SK-N-SH (cell line): ENCODE results near the gene GSTM5. TPM values are rescaled to one million over a fixed set of nuclear protein-coding genes. Genes with fewer than 3 reads are reported as not detected.
"Not testable (repeated sequence)": the region's sequence is repeated elsewhere in the genome, so short reads cannot be mapped to it uniquely, and the experiment has no call there.

Experiments
- CTCF ChIA-PET: fragments of 300-600, 350-600 bp; formaldehyde crosslinking; extraction: SDS; loops from one replicate; lab custom pipeline; 2021; lab: Yijun Ruan, JAX
- POLR2A ChIA-PET: fragments of 350-600 bp; sonication (Branson Sonifier 250); formaldehyde crosslinking; extraction: SDS; loops from one replicate; lab custom pipeline; 2020; ENCODE audit warnings: antibody characterized with exemption, inconsistent platforms; lab: Yijun Ruan, JAX
- DNase-seq: peaks from one replicate; pipeline ENCODE4 v3.0.0; 2012
- H2AFZ ChIP-seq: fragments of 200-600 bp; sonication (generic); 2 replicates; pipeline ENCODE4 v1.8.1; 2016; ENCODE audit warnings: antibody characterized with exemption, mild to moderate bottlenecking, low read depth
- H3F3A ChIP-seq: fragments of 200-600 bp; sonication (generic); replicated peaks from 2 replicates; pipeline ENCODE3; 2016; ENCODE audit warnings: antibody characterized with exemption, mild to moderate bottlenecking; ENCODE audit not compliant: insufficient read depth
- H3K27ac ChIP-seq, 2 experiments: fragments of 200-500 bp in 1 of 2; fragments of 200-600 bp in 1 of 2; sonication (Bioruptor generic) in 1 of 2; sonication (generic), shearing (Covaris generic) in 1 of 2; 2 replicates each; pipeline versions ENCODE4 v1.5.1 to v1.6.1; 2014 to 2016; ENCODE audit warnings: low read depth in 2 of 2, inconsistent platforms in 1 of 2, low read length in 1 of 2, mild to moderate bottlenecking in 1 of 2, mixed read lengths in 1 of 2
- H3K27me3 ChIP-seq: fragments of 200-600 bp; sonication (generic), shearing (Covaris generic); 2 replicates; pipeline ENCODE4 v1.6.1; 2016; ENCODE audit warnings: mixed run types; ENCODE audit not compliant: insufficient read depth
- H3K36me3 ChIP-seq, 2 experiments: fragments of 200-500 bp in 1 of 2; fragments of 200-600 bp in 1 of 2; sonication (Bioruptor generic) in 1 of 2; sonication (generic) in 1 of 2; replicated peaks in 1 of 2; 2 replicates each; pipeline versions ENCODE3 to v1.5.1; 2014 to 2016; ENCODE audit warnings: low read length in 1 of 2, mild to moderate bottlenecking in 1 of 2; ENCODE audit not compliant: insufficient read depth in 2 of 2, control insufficient read depth in 1 of 2
- H3K4me1 ChIP-seq, 2 experiments: fragments of 200-500 bp in 1 of 2; fragments of 200-600 bp in 1 of 2; sonication (Bioruptor generic) in 1 of 2; sonication (generic), shearing (Covaris generic) in 1 of 2; 2 replicates each; pipeline versions ENCODE4 v1.5.1 to v1.6.1; 2014 to 2016; ENCODE audit warnings: low read depth in 1 of 2, low read length in 1 of 2, mixed run types in 1 of 2; ENCODE audit not compliant: insufficient read depth in 2 of 2, control insufficient read depth in 1 of 2
- H3K4me2 ChIP-seq: fragments of 200-600 bp; sonication (generic), shearing (Covaris generic); 2 replicates; pipeline ENCODE4 v1.6.1; 2017; ENCODE audit warnings: mixed run types
- H3K4me3 ChIP-seq, 2 experiments: fragments of 200-500 bp in 1 of 2; fragments of 200-600 bp in 1 of 2; sonication (Bioruptor generic) in 1 of 2; sonication (generic), shearing (Covaris generic) in 1 of 2; 2 replicates each; pipeline versions ENCODE4 v1.5.1 to v1.8.1; 2014 to 2016; ENCODE audit warnings: low read depth in 2 of 2, inconsistent platforms in 1 of 2, low read length in 1 of 2, mild to moderate bottlenecking in 1 of 2, mixed read lengths in 1 of 2, moderate library complexity in 1 of 2
- H3K79me2 ChIP-seq: fragments of 200-600 bp; sonication (generic); 2 replicates; pipeline ENCODE4 v1.8.1; 2017; ENCODE audit warnings: mild to moderate bottlenecking; ENCODE audit not compliant: insufficient read depth
- H3K9ac ChIP-seq: fragments of 200-600 bp; sonication (generic); 2 replicates; pipeline ENCODE4 v1.6.1; 2017; ENCODE audit warnings: mixed run types
- H3K9me2 ChIP-seq: fragments of 200-600 bp; sonication (generic); 2 replicates; pipeline ENCODE4 v1.6.1; 2017; ENCODE audit warnings: mixed run types
- H3K9me3 ChIP-seq: fragments of 200-600 bp; sonication (generic); 2 replicates; pipeline ENCODE4 v1.6.1; 2017; ENCODE audit warnings: mixed run types, mild to moderate bottlenecking, moderate library complexity
- H4K20me1 ChIP-seq: fragments of 200-600 bp; sonication (generic); 2 replicates; pipeline ENCODE4 v1.6.1; 2017; ENCODE audit warnings: mild to moderate bottlenecking, mixed run types; ENCODE audit not compliant: insufficient read depth
- FOSL2 ChIP-seq: IDR thresholded peaks from 2 replicates; pipeline ENCODE4 v1.4.0; 2012; ENCODE audit warnings: low read depth, mild to moderate bottlenecking, moderate library complexity, borderline replicate concordance
- JUND ChIP-seq: IDR thresholded peaks from 2 replicates; pipeline ENCODE4 v1.4.0; 2012
- NRF1 ChIP-seq: IDR thresholded peaks from 2 replicates; pipeline ENCODE4 v1.6.1; 2012; ENCODE audit warnings: low read depth, mild to moderate bottlenecking, low read length
- RXRA ChIP-seq: IDR thresholded peaks from 2 replicates; pipeline ENCODE4 v1.4.0; 2012; ENCODE audit warnings: low read depth, mild to moderate bottlenecking, borderline replicate concordance
- SMC3 ChIP-seq: IDR thresholded peaks from 2 replicates; pipeline ENCODE4 v1.6.1; 2012; ENCODE audit warnings: low read depth, low read length, improper control_type of control experiment
- TAF1 ChIP-seq: IDR thresholded peaks from 2 replicates; pipeline ENCODE4 v1.6.1; 2012; ENCODE audit warnings: low read depth, mild to moderate bottlenecking, low read length, moderate library complexity, borderline replicate concordance
- TCF12 ChIP-seq: IDR thresholded peaks from 2 replicates; pipeline ENCODE4 v1.4.0; 2012
- TEAD4 ChIP-seq: IDR thresholded peaks from 2 replicates; pipeline ENCODE4 v1.4.0; 2012; ENCODE audit warnings: mild to moderate bottlenecking, borderline replicate concordance; ENCODE audit not compliant: insufficient read depth
- WGBS: methylation state at CpG from one replicate; pipeline ENCODE4 v1.1.6; 2017; ENCODE audit warnings: low lambda C conversion rate; 5-methylcytosine and 5-hydroxymethylcytosine counted together
- polyA plus RNA-seq, 3 experiments: library from polyadenylated mRNA; depleted of rRNA; stranded (reverse); fragments of >200 nt; gene quantifications; 2 replicates each; pipeline ENCODE4 v1.2.3, GENCODE V29; 2012
- TF ChIP-seq, protein P1 (sequence below): fragments of 200-600 bp; sonication (generic); IDR thresholded peaks from 2 replicates; pipeline ENCODE4 v1.6.1; 2017; ENCODE audit warnings: antibody characterized with exemption, mild to moderate bottlenecking, moderate library complexity
- TF ChIP-seq, protein P2 (sequence below): fragments of 150-350 bp; IDR thresholded peaks from 2 replicates; pipeline ENCODE4 v1.6.1; 2016; ENCODE audit warnings: mild to moderate bottlenecking, low read depth, low read length
- TF ChIP-seq, protein P3 (sequence below): IDR thresholded peaks from 2 replicates; pipeline ENCODE4 v1.6.1; 2012; ENCODE audit warnings: mild to moderate bottlenecking, low read depth, low read length, moderate library complexity
- TF ChIP-seq, protein P4 (sequence below): IDR thresholded peaks from 2 replicates; pipeline ENCODE4 v1.4.0; 2012; ENCODE audit warnings: low read depth
- TF ChIP-seq, protein P5 (sequence below): IDR thresholded peaks from 2 replicates; pipeline ENCODE4; 2012
- TF ChIP-seq, protein P6 (sequence below): IDR thresholded peaks from 2 replicates; pipeline ENCODE4 v1.4.0; 2012; ENCODE audit warnings: low read depth, borderline replicate concordance

Gene GSTM5
- not detected in 2 replicates for polyA plus RNA-seq (2012; rRNA removed)
- polyA plus RNA-seq (2012; cell fraction: cytosol; rRNA removed), result not detected in 2 replicates
- polyA plus RNA-seq (2012; cell fraction: nucleus; rRNA removed), result not detected in 2 replicates

DNA sequence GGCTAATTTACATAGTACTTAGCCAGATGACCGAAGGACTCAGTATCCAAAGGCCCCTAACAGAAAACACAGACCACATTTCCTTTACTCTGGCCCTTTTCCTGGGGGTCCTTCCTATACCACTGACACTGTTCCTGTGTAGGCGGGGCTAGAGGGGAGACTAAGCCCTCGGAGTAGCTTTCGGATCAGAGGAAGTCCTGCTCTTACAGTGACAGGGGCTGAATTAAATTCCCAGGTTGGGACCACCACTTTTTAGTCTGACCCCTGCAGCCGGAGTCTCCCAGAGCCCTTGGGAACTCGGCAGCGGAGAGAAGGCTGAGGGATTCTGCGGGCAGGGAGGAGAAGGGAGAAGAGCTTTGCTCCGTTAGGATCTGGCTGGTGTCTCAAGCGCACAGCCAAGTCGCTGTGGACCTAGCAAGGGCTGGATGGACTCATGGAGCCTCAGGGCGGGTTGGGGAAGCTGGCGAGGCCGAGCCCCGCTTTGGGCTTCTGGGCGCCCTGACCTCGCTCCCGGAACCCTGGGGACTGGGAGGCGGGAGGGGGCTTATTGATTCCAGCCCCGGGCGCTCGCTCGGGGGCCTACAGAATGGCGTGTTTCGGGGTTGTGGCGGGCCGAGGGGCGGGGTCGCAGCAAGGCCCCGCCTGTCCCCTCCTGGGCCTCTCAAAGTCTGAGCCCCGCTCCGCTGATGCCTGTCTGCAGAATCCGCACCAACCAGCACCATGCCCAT, at the start of gene GSTM5:
Gene GSTM5, plus strand, starts transcription at position 659 of the 728 bp plus-strand sequence. Its CDS starts 62 bp downstream, at position 721.
- WGBS, result 82% methylated on average over 9 of the region's 33 CpGs
- H3F3A ChIP-seq, H3K4me3 ChIP-seq, H3K27ac ChIP-seq, H3K27me3 ChIP-seq, H3K36me3 ChIP-seq, H3K9ac ChIP-seq, H4K20me1 ChIP-seq, H3K4me1 ChIP-seq, DNase-seq, CTCF ChIA-PET, POLR2A ChIA-PET, H2AFZ ChIP-seq, H3K4me2 ChIP-seq, H3K9me2 ChIP-seq, H3K9me3 ChIP-seq, H3K79me2 ChIP-seq: not testable (repeated sequence)

DNA sequence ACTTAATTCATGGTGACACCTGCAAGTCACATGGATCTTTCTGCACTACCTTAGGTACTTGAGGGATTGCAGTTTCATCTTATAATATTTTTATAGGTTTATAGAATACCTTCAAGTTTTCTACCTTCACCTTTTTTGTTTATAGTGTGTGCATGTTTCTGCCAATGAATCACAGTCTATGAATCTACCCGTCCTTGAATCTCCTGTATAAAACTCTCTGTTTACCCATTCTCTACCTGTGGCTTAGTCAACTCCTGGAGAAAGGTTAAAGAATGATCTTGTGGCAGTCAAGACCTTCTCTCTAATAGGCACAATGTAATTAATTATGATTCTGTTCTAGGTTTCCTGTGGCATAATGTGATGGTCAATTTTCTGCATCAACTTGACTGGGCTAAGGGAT, 47.4 kb upstream of the GSTM5 start:
- no peak overlapping the region for H3K27ac ChIP-seq
- H3K79me2 ChIP-seq, result no peaks in the 10 kb centered on the region
- no peak for DNase-seq
- ChIA-PET POLR2A (no interaction called here), CTCF (no interaction called here)
- H2AFZ ChIP-seq, result no peak overlapping the region
- H3F3A ChIP-seq, result no peaks in the 10 kb centered on the region
- no peaks in the 10 kb centered on the region for H3K9me3 ChIP-seq
- H3K4me1 ChIP-seq, result peaks cover 7% of the 10 kb centered on the region in 2 experiments; a peak in 2 of 4 replicates
- no peak overlapping the region for H3K4me2 ChIP-seq
- peaks cover 0 to 4% of the 10 kb centered on the region in 2 experiments for H3K36me3 ChIP-seq
- no peak overlapping the region for H3K4me3 ChIP-seq
- H3K27me3 ChIP-seq, result no peaks in the 10 kb centered on the region
- WGBS, result 87% methylated on average over 1 of the region's 1 CpG
- no peak overlapping the region for H3K9ac ChIP-seq
- no peaks in the 10 kb centered on the region for H3K9me2 ChIP-seq
- TF ChIP-seq, protein P1, sequence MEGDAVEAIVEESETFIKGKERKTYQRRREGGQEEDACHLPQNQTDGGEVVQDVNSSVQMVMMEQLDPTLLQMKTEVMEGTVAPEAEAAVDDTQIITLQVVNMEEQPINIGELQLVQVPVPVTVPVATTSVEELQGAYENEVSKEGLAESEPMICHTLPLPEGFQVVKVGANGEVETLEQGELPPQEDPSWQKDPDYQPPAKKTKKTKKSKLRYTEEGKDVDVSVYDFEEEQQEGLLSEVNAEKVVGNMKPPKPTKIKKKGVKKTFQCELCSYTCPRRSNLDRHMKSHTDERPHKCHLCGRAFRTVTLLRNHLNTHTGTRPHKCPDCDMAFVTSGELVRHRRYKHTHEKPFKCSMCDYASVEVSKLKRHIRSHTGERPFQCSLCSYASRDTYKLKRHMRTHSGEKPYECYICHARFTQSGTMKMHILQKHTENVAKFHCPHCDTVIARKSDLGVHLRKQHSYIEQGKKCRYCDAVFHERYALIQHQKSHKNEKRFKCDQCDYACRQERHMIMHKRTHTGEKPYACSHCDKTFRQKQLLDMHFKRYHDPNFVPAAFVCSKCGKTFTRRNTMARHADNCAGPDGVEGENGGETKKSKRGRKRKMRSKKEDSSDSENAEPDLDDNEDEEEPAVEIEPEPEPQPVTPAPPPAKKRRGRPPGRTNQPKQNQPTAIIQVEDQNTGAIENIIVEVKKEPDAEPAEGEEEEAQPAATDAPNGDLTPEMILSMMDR, result no peak
- TF ChIP-seq, protein P2, sequence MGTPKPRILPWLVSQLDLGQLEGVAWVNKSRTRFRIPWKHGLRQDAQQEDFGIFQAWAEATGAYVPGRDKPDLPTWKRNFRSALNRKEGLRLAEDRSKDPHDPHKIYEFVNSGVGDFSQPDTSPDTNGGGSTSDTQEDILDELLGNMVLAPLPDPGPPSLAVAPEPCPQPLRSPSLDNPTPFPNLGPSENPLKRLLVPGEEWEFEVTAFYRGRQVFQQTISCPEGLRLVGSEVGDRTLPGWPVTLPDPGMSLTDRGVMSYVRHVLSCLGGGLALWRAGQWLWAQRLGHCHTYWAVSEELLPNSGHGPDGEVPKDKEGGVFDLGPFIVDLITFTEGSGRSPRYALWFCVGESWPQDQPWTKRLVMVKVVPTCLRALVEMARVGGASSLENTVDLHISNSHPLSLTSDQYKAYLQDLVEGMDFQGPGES, result no peak
- TF ChIP-seq FOSL2 (no peak), TCF12 (no peak), NRF1 (no peak), TEAD4 (no peak), JUND (no peak), SMC3 (no peak), TAF1 (no peak), RXRA (no peak)
- TF ChIP-seq, protein P3, sequence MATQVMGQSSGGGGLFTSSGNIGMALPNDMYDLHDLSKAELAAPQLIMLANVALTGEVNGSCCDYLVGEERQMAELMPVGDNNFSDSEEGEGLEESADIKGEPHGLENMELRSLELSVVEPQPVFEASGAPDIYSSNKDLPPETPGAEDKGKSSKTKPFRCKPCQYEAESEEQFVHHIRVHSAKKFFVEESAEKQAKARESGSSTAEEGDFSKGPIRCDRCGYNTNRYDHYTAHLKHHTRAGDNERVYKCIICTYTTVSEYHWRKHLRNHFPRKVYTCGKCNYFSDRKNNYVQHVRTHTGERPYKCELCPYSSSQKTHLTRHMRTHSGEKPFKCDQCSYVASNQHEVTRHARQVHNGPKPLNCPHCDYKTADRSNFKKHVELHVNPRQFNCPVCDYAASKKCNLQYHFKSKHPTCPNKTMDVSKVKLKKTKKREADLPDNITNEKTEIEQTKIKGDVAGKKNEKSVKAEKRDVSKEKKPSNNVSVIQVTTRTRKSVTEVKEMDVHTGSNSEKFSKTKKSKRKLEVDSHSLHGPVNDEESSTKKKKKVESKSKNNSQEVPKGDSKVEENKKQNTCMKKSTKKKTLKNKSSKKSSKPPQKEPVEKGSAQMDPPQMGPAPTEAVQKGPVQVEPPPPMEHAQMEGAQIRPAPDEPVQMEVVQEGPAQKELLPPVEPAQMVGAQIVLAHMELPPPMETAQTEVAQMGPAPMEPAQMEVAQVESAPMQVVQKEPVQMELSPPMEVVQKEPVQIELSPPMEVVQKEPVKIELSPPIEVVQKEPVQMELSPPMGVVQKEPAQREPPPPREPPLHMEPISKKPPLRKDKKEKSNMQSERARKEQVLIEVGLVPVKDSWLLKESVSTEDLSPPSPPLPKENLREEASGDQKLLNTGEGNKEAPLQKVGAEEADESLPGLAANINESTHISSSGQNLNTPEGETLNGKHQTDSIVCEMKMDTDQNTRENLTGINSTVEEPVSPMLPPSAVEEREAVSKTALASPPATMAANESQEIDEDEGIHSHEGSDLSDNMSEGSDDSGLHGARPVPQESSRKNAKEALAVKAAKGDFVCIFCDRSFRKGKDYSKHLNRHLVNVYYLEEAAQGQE, result no peak
- TF ChIP-seq, protein P4, sequence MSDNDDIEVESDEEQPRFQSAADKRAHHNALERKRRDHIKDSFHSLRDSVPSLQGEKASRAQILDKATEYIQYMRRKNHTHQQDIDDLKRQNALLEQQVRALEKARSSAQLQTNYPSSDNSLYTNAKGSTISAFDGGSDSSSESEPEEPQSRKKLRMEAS, result no peak
- TF ChIP-seq, protein P5, sequence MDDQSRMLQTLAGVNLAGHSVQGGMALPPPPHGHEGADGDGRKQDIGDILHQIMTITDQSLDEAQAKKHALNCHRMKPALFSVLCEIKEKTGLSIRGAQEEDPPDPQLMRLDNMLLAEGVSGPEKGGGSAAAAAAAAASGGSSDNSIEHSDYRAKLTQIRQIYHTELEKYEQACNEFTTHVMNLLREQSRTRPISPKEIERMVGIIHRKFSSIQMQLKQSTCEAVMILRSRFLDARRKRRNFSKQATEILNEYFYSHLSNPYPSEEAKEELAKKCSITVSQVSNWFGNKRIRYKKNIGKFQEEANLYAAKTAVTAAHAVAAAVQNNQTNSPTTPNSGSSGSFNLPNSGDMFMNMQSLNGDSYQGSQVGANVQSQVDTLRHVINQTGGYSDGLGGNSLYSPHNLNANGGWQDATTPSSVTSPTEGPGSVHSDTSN, result no peak
- TF ChIP-seq, protein P6, sequence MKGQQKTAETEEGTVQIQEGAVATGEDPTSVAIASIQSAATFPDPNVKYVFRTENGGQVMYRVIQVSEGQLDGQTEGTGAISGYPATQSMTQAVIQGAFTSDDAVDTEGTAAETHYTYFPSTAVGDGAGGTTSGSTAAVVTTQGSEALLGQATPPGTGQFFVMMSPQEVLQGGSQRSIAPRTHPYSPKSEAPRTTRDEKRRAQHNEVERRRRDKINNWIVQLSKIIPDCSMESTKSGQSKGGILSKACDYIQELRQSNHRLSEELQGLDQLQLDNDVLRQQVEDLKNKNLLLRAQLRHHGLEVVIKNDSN, result no peak
- no peaks in the 10 kb centered on the region for H4K20me1 ChIP-seq
